ENCODE measurements around the gene EYS. TPM values are rescaled to one million over a fixed set of nuclear protein-coding genes. Genes with fewer than 3 reads are reported as not detected.

Gene EYS
- total RNA-seq, 4 donors from 2014 or later: under 0.01 TPM; not detected in 3

- intact Hi-C loops (cut with DNase I): no loop called here
Measured at GRCh38 chr6:64013011-64013410, 1694.0 kb downstream of the EYS start.

GRCh38 chr6:64012351-64013001 lies 1694.5 kb downstream of the EYS start:
- Histone ChIP-seq H3K27me3 (no peaks in the 10 kb centered on the region), H3K27ac (replicated peaks in 1 of 4) (no peak overlapping the region), H3K4me1 (no peaks in the 10 kb centered on the region), H3K36me3 (no peaks in the 10 kb centered on the region), H3K4me3 (no peak overlapping the region), H3K9me3 (no peaks in the 10 kb centered on the region)
- 56% methylated on average over 4 of the region's 4 CpGs for WGBS
- no peak for TF ChIP-seq POLR2A (IDR thresholded peaks at IDR 0.05; ENCODE audit: low read depth)
- peak; percentile 11 to 33 (median 29) for TF ChIP-seq CTCF (IDR thresholded peaks at IDR 0.05)
- intact Hi-C loops (cut with DNase I): no loop called here
- DNase-seq (ENCODE audit: extremely low spot score): no peak

More at GRCh38 chr6:64013011-64013410, 1694.0 kb downstream of the EYS start:
- Histone ChIP-seq H3K4me3 (no peak overlapping the region), H3K4me1 (no peaks in the 10 kb centered on the region), H3K36me3 (no peaks in the 10 kb centered on the region), H3K27me3 (no peaks in the 10 kb centered on the region), H3K27ac (replicated peaks in 1 of 4) (no peak overlapping the region), H3K9me3 (no peaks in the 10 kb centered on the region)
- TF ChIP-seq EP300 (IDR thresholded peaks at IDR 0.05) (no peak), CTCF (IDR thresholded peaks at IDR 0.05) (no peak), POLR2AphosphoS5 (IDR thresholded peaks at IDR 0.05) (no peak), POLR2A (IDR thresholded peaks at IDR 0.05; ENCODE audit: low read depth) (no peak)
- 59% methylated on average over 8 of the region's 8 CpGs for WGBS
- no peak for DNase-seq (ENCODE audit: extremely low spot score)

GRCh38 chr6:64010666-64011065 lies 1696.4 kb downstream of the EYS start:
- Histone ChIP-seq H3K36me3 (no peaks in the 10 kb centered on the region), H3K27me3 (no peaks in the 10 kb centered on the region), H3K4me1 (no peaks in the 10 kb centered on the region), H3K9me3 (peaks cover 0 to 4% (median 0%) of the 10 kb centered on the region in 4 donors), H3K4me3 (no peak overlapping the region), H3K27ac (replicated peaks in 1 of 4) (no peak overlapping the region)
- WGBS: 92% methylated on average over 3 of the region's 3 CpGs
- DNase-seq (ENCODE audit: extremely low spot score): no peak
- intact Hi-C loops (cut with DNase I): no loop called here
- no peak for TF ChIP-seq CTCF (IDR thresholded peaks at IDR 0.05)
- no peak for TF ChIP-seq POLR2A (IDR thresholded peaks at IDR 0.05; ENCODE audit: low read depth)
- no peak for TF ChIP-seq EP300 (IDR thresholded peaks at IDR 0.05)
- TF ChIP-seq POLR2AphosphoS5 (IDR thresholded peaks at IDR 0.05): no peak

- Histone ChIP-seq H3K9me3 (peaks cover 0 to 4% (median 0%) of the 10 kb centered on the region in 4 donors), H3K27me3 (no peaks in the 10 kb centered on the region), H3K4me1 (no peaks in the 10 kb centered on the region), H3K27ac (replicated peaks in 1 of 4) (no peak overlapping the region), H3K36me3 (no peaks in the 10 kb centered on the region), H3K4me3 (no peak overlapping the region)
- intact Hi-C loops (cut with DNase I): no loop called here
- TF ChIP-seq EP300 (IDR thresholded peaks at IDR 0.05) (no peak), POLR2A (IDR thresholded peaks at IDR 0.05; ENCODE audit: low read depth) (no peak), CTCF (IDR thresholded peaks at IDR 0.05) (no peak), POLR2AphosphoS5 (IDR thresholded peaks at IDR 0.05) (no peak)
- DNase-seq (ENCODE audit: extremely low spot score): no peak
- 96% methylated on average over 8 of the region's 8 CpGs for WGBS
Measured at GRCh38 chr6:64010010-64010409, 1697.0 kb downstream of the EYS start.

GRCh38 chr6:64006246-64006645 lies 1700.8 kb downstream of the EYS start:
- H3K4me1 ChIP-seq: no peaks in the 10 kb centered on the region
- no peak for TF ChIP-seq CTCF (IDR thresholded peaks at IDR 0.05)
- no peak for TF ChIP-seq POLR2A (IDR thresholded peaks at IDR 0.05; ENCODE audit: low read depth)
- TF ChIP-seq POLR2AphosphoS5 (IDR thresholded peaks at IDR 0.05): no peak
- TF ChIP-seq EP300 (IDR thresholded peaks at IDR 0.05): no peak
- H3K4me3 ChIP-seq: no peak overlapping the region
- H3K27me3 ChIP-seq: no peaks in the 10 kb centered on the region
- DNase-seq (ENCODE audit: extremely low spot score): no peak
- intact Hi-C loops (cut with DNase I): no loop called here
- H3K9me3 ChIP-seq: peaks cover 0 to 4% (median 0%) of the 10 kb centered on the region in 4 donors
- no peaks in the 10 kb centered on the region for H3K36me3 ChIP-seq
- no peak overlapping the region for H3K27ac ChIP-seq (replicated peaks in 1 of 4)
